LNCAP (cell line): ENCODE measurements around the gene PRMT5.

Experiments
- CTCF ChIP-seq: fragments of 450-650 bp; IDR thresholded peaks from 2 replicates; pipeline ENCODE4 v1.5.1; 2017; ENCODE audit warnings: mild to moderate bottlenecking

PRMT5 gene

GRCh38 chr14:22883173-22883976, 45.8 kb downstream of the PRMT5 start, which contains the start of gene REM2:
Gene REM2, plus strand, starts transcription at chr14:22883222. Its CDS starts 66 bp downstream, at chr14:22883288.
- TF ChIP-seq CTCF, result no peak

GRCh38 chr14:22882529-22883172, 46.5 kb downstream of the PRMT5 start:
- no peak for TF ChIP-seq CTCF

GRCh38 chr14:22882064-22882463, 47.1 kb downstream of the PRMT5 start:
- TF ChIP-seq CTCF, result no peak

- TF ChIP-seq CTCF, result no peak
These were observed 50.6 kb downstream of the PRMT5 start for GRCh38 chr14:22878271-22879246.

GRCh38 chr14:22877000-22877501, 52.1 kb downstream of the PRMT5 start:
- no peak for TF ChIP-seq CTCF

- no peak for TF ChIP-seq CTCF
These were observed 53.3 kb downstream of the PRMT5 start for GRCh38 chr14:22875748-22876319.
